C4-2B (cell line): Measurements from ENCODE around the gene IGFBP6.

Experiments used
- H3K27ac ChIP-seq: fragments of 450-650 bp; 2 replicates; pipeline ENCODE4 v1.5.1; 2017
- ZFX ChIP-seq: fragments of 450-650 bp; IDR thresholded peaks from 2 replicates; pipeline ENCODE4 v1.6.1; 2017
- TF ChIP-seq, protein P1 (sequence below): fragments of 450-650 bp; conservative IDR thresholded peaks from 2 replicates; pipeline ENCODE4 v1.5.1; 2017; ENCODE audit warnings: mild to moderate bottlenecking

The IGFBP6 gene

DNA sequence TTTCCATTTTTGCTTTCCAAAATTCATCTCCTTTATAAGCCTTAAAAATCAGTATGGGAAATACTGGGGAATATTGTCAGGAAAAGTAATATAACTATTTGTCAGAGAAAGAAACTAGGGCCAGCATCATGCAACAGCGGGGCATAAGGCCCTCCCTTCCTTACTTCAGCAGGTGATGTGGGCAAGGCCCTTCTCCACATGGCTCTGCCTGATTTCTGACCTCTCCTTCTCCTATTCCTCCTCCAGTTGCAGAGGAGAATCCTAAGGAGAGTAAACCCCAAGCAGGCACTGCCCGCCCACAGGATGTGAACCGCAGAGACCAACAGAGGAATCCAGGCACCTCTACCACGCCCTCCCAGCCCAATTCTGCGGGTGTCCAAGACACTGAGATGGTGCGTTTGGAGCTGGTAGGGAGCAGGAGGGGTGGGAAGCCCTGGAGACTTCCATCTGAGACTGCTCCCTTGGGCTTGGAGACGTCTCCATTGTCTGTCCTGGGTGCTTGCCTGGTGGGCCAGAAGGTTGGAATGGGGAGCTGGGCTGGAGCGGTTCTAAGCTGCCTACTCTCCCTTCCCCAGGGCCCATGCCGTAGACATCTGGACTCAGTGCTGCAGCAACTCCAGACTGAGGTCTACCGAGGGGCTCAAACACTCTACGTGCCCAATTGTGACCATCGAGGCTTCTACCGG, 3.1 kb downstream of the IGFBP6 start:
- no peak overlapping the region for H3K27ac ChIP-seq
- TF ChIP-seq, protein P1, sequence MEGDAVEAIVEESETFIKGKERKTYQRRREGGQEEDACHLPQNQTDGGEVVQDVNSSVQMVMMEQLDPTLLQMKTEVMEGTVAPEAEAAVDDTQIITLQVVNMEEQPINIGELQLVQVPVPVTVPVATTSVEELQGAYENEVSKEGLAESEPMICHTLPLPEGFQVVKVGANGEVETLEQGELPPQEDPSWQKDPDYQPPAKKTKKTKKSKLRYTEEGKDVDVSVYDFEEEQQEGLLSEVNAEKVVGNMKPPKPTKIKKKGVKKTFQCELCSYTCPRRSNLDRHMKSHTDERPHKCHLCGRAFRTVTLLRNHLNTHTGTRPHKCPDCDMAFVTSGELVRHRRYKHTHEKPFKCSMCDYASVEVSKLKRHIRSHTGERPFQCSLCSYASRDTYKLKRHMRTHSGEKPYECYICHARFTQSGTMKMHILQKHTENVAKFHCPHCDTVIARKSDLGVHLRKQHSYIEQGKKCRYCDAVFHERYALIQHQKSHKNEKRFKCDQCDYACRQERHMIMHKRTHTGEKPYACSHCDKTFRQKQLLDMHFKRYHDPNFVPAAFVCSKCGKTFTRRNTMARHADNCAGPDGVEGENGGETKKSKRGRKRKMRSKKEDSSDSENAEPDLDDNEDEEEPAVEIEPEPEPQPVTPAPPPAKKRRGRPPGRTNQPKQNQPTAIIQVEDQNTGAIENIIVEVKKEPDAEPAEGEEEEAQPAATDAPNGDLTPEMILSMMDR = no peak
- TF ChIP-seq ZFX = no peak

DNA sequence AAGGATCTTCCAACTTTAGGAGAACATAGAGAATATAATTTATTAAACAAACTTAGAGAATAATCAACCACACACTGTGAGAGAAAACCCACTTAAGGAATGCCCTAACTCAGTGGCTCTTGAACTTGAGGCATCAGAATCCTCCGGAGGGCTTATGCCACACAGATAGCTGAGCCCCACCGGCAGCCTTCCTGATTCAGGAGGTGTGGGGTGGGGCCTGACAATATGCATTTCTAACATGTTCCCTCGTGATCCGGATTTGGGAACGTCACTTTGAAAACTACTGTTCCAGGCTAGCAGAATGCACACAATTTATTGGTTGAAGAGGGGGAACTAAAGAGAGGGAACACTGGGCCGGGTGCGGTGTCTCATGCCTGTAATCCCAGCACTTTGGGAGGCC, 3.8 kb downstream of the IGFBP6 start:
- no peak overlapping the region for H3K27ac ChIP-seq
- no peak for TF ChIP-seq ZFX
- TF ChIP-seq, protein P1 = no peak

DNA sequence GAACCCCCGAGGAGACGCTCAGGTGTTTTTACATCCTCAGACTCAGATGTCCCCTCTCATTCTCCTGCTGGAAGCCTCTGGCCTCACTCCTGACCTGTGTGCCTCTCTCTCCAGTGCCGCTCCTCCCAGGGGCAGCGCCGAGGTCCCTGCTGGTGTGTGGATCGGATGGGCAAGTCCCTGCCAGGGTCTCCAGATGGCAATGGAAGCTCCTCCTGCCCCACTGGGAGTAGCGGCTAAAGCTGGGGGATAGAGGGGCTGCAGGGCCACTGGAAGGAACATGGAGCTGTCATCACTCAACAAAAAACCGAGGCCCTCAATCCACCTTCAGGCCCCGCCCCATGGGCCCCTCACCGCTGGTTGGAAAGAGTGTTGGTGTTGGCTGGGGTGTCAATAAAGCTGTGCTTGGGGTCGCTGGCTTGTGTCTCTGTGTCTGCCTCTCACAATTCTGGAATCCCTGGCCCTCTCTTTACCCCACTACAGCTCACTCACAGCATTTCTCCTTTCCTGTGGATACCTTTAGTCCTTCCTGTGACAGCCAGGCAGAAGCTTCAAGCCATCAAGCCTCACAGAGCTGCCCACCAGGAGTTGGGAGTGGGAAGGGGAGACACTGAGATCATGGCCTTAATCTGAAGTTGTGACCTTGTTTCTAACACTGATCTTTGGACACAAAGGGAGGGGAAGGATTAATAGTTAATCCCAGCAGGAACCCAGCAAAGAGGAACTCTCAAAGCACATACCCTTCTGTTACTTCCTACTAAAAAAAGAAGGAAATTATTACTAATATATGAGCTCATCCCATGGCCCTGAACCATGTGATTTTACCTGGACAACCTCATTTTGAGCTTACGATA, 4.7 kb downstream of the IGFBP6 start:
- H3K27ac ChIP-seq = no peak overlapping the region
- TF ChIP-seq, protein P1 = no peak
- no peak for TF ChIP-seq ZFX

DNA sequence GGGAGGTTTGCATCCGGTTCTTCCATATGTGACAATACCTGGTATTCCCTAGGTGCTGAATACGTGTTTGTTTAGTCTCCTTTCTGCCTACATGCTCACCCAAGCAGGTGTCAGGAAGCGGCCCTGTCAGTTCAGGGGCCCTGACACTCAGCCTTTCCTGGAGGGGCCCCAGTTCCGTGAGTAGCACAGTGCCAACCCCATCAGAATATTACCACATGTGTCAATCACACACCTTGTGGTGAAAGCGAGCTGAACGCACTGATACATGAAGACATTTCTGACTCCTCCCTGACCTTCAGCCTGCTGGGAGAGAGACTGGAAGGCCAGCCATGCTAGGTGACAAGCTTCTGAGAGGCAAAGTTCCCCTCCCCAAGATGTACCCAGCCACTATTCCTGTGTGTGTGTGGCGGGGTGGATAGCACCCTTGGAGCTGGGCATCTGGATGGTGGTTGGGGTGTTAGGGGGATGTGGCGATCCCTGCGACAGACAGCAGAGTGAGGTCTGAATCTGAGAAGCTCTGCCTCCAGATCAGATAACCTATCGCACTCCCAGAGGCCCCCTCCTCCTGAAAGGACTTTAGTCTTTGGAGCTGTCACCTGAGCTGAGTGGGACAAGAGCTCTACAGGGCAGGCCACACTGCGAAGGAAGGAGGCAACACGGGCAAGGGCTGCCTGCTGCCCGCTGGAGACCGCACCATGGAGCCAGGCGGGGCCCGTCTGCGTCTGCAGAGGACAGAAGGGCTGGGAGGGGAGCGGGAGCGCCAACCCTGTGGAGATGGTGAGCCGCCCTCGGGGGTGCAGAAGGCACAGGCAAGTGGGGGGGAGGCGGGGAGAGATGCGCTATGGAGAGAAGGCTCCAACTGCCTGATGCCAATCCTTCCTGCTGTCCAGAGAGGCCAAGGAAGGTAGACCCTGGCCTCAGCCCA, 5.7 kb downstream of the IGFBP6 start, which contains the start of gene SOAT2:
Gene SOAT2 (plus strand): TSS at position 604 of the 925 bp plus-strand sequence. CDS start 92 bp downstream, at position 696.
- no peak within 1 kb of the TSS for H3K27ac ChIP-seq
- TF ChIP-seq ZFX = no peak
- TF ChIP-seq, protein P1 = no peak

DNA sequence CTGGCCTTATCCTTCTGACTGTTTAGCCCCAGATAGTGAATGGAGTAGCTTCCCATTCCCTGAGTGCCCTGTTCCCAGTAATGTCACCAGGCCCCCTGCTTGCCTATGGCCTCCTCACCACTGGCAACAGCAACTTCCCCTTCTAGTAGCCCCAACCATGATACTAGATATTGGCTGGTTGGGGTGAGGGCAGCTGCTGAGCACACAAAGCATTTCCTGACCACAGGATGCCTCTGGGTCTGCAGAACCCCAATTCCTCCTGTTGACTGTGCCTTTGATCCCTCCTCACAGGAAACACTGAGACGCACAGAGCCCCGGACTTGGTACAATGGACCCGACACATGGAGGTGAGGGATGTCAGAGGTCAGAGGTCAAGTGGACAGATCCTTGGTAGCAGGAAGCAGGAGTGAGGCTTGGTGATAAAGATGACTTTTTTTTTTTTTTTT, 6.4 kb downstream of the IGFBP6 start:
- TF ChIP-seq, protein P1 = no peak
- no peak for TF ChIP-seq ZFX
- no peak overlapping the region for H3K27ac ChIP-seq

DNA sequence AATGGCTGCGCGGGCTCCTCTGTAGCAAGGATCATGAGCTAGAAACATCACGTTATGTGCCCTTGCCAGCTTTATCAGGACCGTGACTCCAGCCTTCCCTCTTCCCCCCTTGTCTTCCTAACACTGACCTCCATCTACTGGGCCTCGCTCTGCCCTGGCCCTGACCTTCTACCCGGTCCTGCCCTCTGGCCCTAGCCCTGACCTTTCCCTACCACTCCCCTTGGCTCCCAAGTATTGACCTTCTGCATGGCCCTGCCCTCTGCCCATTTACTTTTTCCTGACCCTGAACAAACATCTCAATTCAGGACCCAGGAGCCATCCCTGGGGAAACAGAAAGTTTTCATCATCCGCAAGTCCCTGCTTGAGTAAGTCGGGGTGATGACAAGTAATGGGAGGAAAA, 7.8 kb downstream of the IGFBP6 start:
- no peak for TF ChIP-seq ZFX
- TF ChIP-seq, protein P1 = no peak
- H3K27ac ChIP-seq = no peak overlapping the region
